Body of pancreas (tissue), 4 donors: ENCODE data around the gene CAMK2D. TPM values are rescaled to one million over a fixed set of nuclear protein-coding genes. Genes with fewer than 3 reads are reported as not detected.

Experiments used
- ATAC-seq: fragments of 150-250 bp; one replicate; pipeline ENCODE4 v1.9.1; 2016
- DNase-seq, 4 donors: peaks; one replicate each; pipeline ENCODE4 v3.0.0-alpha.2; 2019
- H3K27ac ChIP-seq, 4 donors: fragments of 200-600 bp; sonication (generic); 1 replicate in 3 of 4; 2 replicates in 1 of 4; pipeline versions ENCODE4 v1.5.1 to v1.6.1; 2016 to 2019; ENCODE audit warnings: mild to moderate bottlenecking in 1 of 4, mixed read lengths in 1 of 4, moderate library complexity in 1 of 4
- H3K27me3 ChIP-seq, 2 donors: fragments of 200-600 bp; sonication (generic); one replicate each; pipeline ENCODE4 v1.6.0; 2016; ENCODE audit warnings: mild to moderate bottlenecking in 1 of 2
- H3K36me3 ChIP-seq, 2 donors: fragments of 200-600 bp; sonication (generic); replicated peaks in 1 of 2; 2 replicates each; pipeline ENCODE4 v1.5.1; 2016; ENCODE audit warnings: low read depth in 2 of 2; ENCODE audit not compliant: insufficient read depth in 1 of 2
- H3K4me1 ChIP-seq: fragments of 200-600 bp; sonication (generic); one replicate; pipeline ENCODE4 v1.6.0; 2016
- H3K4me3 ChIP-seq, 2 donors: fragments of 200-600 bp; sonication (generic); 1 replicate in 1 of 2; 2 replicates in 1 of 2; pipeline ENCODE4 v1.5.1; 2016 to 2019
- H3K9me3 ChIP-seq, 3 donors: fragments of 200-600 bp; sonication (generic); 1 replicate in 2 of 3; 2 replicates in 1 of 3; pipeline ENCODE4 v1.5.1; 2016
- CTCF ChIP-seq, 7 experiments: fragments of 450-650 bp in 4 of 7; fragments of 200-600 bp in 3 of 7; sonication (generic) in 3 of 7; IDR thresholded peaks; one replicate each; pipeline ENCODE4 v1.5.1; 2016 to 2019; ENCODE audit warnings: antibody characterized with exemption in 7 of 7
- POLR2A ChIP-seq, 3 donors: fragments of 450-650 bp; IDR thresholded peaks; one replicate each; pipeline ENCODE4 v1.6.1; 2016; ENCODE audit warnings: antibody characterized with exemption in 3 of 3, mild to moderate bottlenecking in 2 of 3
- WGBS, 2 donors: methylation state at CpG; one replicate each; pipeline ENCODE4 v1.1.5; 2017; 5-methylcytosine and 5-hydroxymethylcytosine counted together
- intact Hi-C: fragments of 100-400 bp; cut with DNase I; formaldehyde crosslinking; loops from one replicate; pipeline ENCODE4 v1.15.1; 2023
- total RNA-seq, 2 donors: library from RNA; depleted of rRNA; stranded (reverse); fragments of >200 nt; gene quantifications; one replicate each; pipeline ENCODE4 v1.1.0, GENCODE V29; 2016

The CAMK2D gene
- total RNA-seq, 2 donors from 2014 or later, result 25.7 to 29.3 TPM

- Histone ChIP-seq H3K9me3 (no peaks in the 10 kb centered on the region), H3K4me1 (no peaks in the 10 kb centered on the region), H3K36me3 (no peaks in the 10 kb centered on the region), H3K27me3 (no peaks in the 10 kb centered on the region), H3K27ac (no peak overlapping the region), H3K4me3 (no peak overlapping the region)
- DNase-seq (no peak), ATAC-seq (no peak)
- intact Hi-C loops, result no loop called here
- no peak for TF ChIP-seq CTCF (IDR thresholded peaks at IDR 0.05)
- TF ChIP-seq POLR2A (IDR thresholded peaks at IDR 0.05), result no peak
- WGBS, 2 donors, result 89 to 91% methylated on average over 2 of the region's 2 CpGs
These were observed 283.5 kb downstream of the CAMK2D start for GRCh38 chr4:113478032-113478431.

- no peaks in the 10 kb centered on the region for H3K36me3 ChIP-seq
- DNase-seq (no peak), ATAC-seq (no peak)
- H3K27me3 ChIP-seq, result no peaks in the 10 kb centered on the region
- no peaks in the 10 kb centered on the region for H3K4me1 ChIP-seq
- no peaks in the 10 kb centered on the region for H3K9me3 ChIP-seq
- 89 to 98% methylated on average over 2 of the region's 2 CpGs for whole genome bisulfite sequencing, 2 donors
- TF ChIP-seq CTCF (IDR thresholded peaks at IDR 0.05) (no peak), POLR2A (IDR thresholded peaks at IDR 0.05) (no peak)
- no peak overlapping the region for H3K4me3 ChIP-seq
- no peak overlapping the region for H3K27ac ChIP-seq
- intact Hi-C loops, result no loop called here
These were observed 284.7 kb downstream of the CAMK2D start for GRCh38 chr4:113476800-113477199.

GRCh38 chr4:113474017-113474416, 287.5 kb downstream of the CAMK2D start:
- Histone ChIP-seq H3K36me3 (no peaks in the 10 kb centered on the region), H3K4me3 (no peak overlapping the region), H3K27ac (no peak overlapping the region), H3K4me1 (no peaks in the 10 kb centered on the region), H3K27me3 (no peaks in the 10 kb centered on the region), H3K9me3 (no peaks in the 10 kb centered on the region)
- no peak for ATAC-seq
- DNase-seq, result no peak
- intact Hi-C loops, result no loop called here
- TF ChIP-seq POLR2A (IDR thresholded peaks at IDR 0.05) (no peak), CTCF (IDR thresholded peaks at IDR 0.05) (no peak)

- no peaks in the 10 kb centered on the region for H3K9me3 ChIP-seq
- ATAC-seq (no peak), DNase-seq (no peak)
- 31 to 45% methylated on average over 1 of the region's 1 CpG for WGBS, 2 donors
- intact Hi-C loops, result no loop called here
- H3K36me3 ChIP-seq, result no peaks in the 10 kb centered on the region
- no peak overlapping the region for H3K27ac ChIP-seq
- TF ChIP-seq POLR2A (IDR thresholded peaks at IDR 0.05) (no peak), CTCF (IDR thresholded peaks at IDR 0.05) (no peak)
- no peaks in the 10 kb centered on the region for H3K4me1 ChIP-seq
- no peak overlapping the region for H3K4me3 ChIP-seq
- H3K27me3 ChIP-seq, result no peaks in the 10 kb centered on the region
These were observed 288.7 kb downstream of the CAMK2D start for GRCh38 chr4:113472864-113473263.

GRCh38 chr4:113471146-113471860, 290.2 kb downstream of the CAMK2D start:
- 91 to 95% methylated on average over 4 of the region's 4 CpGs for WGBS, 2 donors
- Histone ChIP-seq H3K4me1 (no peaks in the 10 kb centered on the region), H3K4me3 (no peak overlapping the region), H3K9me3 (no peaks in the 10 kb centered on the region), H3K36me3 (no peaks in the 10 kb centered on the region), H3K27ac (no peak overlapping the region), H3K27me3 (no peaks in the 10 kb centered on the region)
- DNase-seq (no peak), ATAC-seq (no peak)
- intact Hi-C loops, result no loop called here
- TF ChIP-seq CTCF (IDR thresholded peaks at IDR 0.05), result no peak
- no peak for TF ChIP-seq POLR2A (IDR thresholded peaks at IDR 0.05)
